Measurements from ENCODE around the gene SUPT5H.

The SUPT5H gene

DNA sequence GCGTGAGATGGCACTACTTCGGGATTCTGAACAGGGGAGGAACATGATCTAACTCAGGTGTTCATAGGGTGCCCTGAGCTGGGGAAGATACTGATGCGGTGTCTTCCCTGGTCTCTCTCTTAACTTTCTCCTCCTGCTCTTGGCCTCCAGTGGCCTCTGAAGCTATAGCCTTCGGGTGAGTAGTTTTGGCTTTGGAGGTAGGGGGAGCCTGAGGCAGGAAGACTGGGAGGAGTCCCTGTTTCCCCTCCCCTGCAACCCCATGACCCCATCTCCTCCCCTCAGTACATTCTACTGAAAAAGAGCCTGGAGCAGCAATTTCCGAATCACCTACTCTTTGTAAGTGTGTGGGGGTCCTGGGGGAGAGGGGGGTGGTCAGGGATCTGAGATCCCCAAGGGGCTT, 73.1 kb downstream of the SUPT5H start:
- no peaks in the 10 kb centered on the region for H3K9me3 Mint-ChIP-seq
- DNase-seq: no peak
- H3K27me3 Mint-ChIP-seq: peaks cover 45% of the 10 kb centered on the region
- H3K27ac Mint-ChIP-seq: no peak overlapping the region
- no peak overlapping the region for H3K4me3 Mint-ChIP-seq
- H3K4me1 Mint-ChIP-seq (ENCODE audit: low read depth): peaks cover 20% of the 10 kb centered on the region
- no peaks in the 10 kb centered on the region for H3K36me3 Mint-ChIP-seq (ENCODE audit: low read depth)

DNA sequence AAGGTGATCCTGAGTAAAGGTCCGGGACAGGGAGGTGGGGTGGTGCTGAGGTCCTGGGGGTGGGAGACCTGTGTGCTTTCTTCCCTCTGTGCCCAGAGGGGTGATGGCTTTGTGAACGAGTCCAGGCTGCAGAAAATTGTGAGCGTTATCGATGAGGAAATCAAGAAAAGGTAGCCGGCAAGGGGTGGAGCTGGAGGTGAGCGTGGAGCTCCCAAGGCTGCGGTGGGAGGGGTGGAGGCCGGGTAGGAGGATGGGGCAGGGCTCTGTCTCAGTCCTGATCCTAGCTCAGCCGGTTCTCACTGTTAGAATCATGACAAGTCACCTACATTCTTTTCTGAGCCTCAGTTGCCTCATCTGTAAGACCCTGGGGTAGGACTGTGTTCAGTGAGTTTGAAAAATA, 73.6 kb downstream of the SUPT5H start:
- Mint-ChIP-seq H3K36me3 (ENCODE audit: low read depth) (no peaks in the 10 kb centered on the region), H3K27ac (no peak overlapping the region), H3K4me1 (ENCODE audit: low read depth) (peaks cover 20% of the 10 kb centered on the region), H3K9me3 (no peaks in the 10 kb centered on the region), H3K27me3 (peaks cover 40% of the 10 kb centered on the region), H3K4me3 (no peak overlapping the region)
- DNase-seq: no peak

DNA sequence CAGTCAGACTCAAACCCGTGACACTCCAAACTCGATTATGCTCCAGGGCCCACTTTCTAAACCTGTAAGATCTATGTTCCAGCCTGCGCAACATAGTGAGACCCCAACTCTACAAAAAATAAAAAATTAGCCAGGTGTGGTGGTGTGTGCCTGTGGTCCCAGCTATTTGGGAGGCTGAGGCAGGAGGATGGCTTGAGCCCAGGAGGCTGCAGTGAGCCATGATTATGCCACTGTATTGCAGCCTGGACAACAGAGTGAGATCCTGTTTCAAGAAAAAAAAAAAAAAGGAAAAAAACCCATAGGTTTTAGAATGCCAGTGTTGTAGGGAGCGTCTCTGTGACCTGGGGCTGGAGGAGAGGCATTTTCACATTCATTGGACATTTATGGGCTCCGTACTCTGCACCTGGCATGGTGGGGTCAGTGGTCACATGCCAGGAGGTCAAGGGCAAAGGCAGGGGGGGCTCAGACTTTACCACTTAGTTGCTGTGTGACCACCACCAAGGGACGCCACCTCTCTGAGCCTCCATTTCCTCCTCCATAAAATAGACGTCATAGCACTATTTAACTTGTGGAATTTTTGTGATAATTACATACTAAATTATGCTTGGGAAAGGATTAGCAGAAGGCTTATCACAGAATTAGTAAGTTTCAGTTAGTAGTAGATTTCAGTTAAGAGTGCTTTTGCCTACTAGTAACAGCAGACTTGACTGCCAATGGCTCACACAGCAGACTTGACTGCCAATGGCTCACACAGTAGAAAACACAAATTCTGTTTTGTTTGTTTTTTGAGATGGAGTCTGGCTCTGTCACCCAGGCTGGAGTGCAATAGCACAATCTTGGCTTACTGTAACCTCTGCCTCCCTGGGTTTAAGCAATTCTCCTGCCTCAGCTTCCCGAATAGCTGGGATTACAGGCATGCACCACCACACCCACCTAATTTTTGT, 75.4 kb downstream of the SUPT5H start:
- Mint-ChIP-seq H3K36me3 (ENCODE audit: low read depth) (peaks cover 2% of the 10 kb centered on the region), H3K27ac (no peak overlapping the region)

DNA sequence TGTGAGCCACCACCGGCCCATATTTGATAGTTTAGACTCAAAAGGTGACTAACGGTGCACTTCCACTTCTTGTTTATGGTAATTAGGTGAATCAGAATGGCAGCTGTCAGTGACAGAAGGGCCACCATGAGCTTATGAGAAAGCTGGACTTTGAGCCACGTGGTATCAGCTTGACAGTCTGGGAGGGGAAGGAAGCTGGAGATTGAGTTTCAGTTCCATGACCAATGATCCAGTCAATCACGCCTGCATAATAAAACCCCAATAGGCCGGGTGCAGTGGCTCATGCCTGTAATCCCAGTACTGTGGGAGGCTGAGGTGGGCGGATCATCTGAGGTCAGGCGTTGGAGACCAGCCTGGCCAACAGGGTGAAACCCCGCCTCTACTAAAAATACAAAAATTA, 79.1 kb downstream of the SUPT5H start:
- no peak for DNase-seq
- no peak overlapping the region for H3K27ac Mint-ChIP-seq
- H3K36me3 Mint-ChIP-seq (ENCODE audit: low read depth): peaks cover 10% of the 10 kb centered on the region
- H3K27me3 Mint-ChIP-seq: no peaks in the 10 kb centered on the region
- peaks cover 12% of the 10 kb centered on the region for H3K4me1 Mint-ChIP-seq (ENCODE audit: low read depth)
- no peaks in the 10 kb centered on the region for H3K9me3 Mint-ChIP-seq
- no peak overlapping the region for H3K4me3 Mint-ChIP-seq

More for the DNA sequence above, 75.4 kb downstream of the SUPT5H start:
- peaks cover 10% of the 10 kb centered on the region for H3K4me1 Mint-ChIP-seq (ENCODE audit: low read depth)
- no peak overlapping the region for H3K4me3 Mint-ChIP-seq
- DNase-seq: no peak
- peaks cover 21% of the 10 kb centered on the region for H3K27me3 Mint-ChIP-seq
- no peaks in the 10 kb centered on the region for H3K9me3 Mint-ChIP-seq

DNA sequence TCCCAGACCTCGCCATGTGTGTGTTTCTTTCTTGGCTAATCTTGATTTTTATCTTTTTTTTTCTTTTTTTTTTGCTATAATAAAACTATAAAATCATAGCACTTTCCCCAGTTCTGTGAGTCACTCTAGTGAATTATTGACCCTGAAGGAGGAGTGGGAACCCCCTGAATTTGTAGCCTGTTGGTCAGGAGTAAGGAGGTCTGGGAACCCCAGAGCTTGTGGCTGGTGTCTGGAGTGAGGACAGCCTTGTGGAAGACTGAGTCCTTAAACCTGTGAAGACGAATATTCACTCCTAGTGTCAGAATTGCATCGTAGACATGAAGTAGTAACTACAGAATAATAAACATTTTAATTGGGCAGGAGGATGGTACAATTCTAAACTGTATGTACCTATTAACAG, 79.8 kb downstream of the SUPT5H start:
- no peak overlapping the region for H3K4me3 Mint-ChIP-seq
- H3K27ac Mint-ChIP-seq: no peak overlapping the region
- H3K27me3 Mint-ChIP-seq: no peaks in the 10 kb centered on the region

More for the DNA sequence above, 79.8 kb downstream of the SUPT5H start:
- no peaks in the 10 kb centered on the region for H3K9me3 Mint-ChIP-seq
- peaks cover 10% of the 10 kb centered on the region for H3K36me3 Mint-ChIP-seq (ENCODE audit: low read depth)
- DNase-seq: no peak
- H3K4me1 Mint-ChIP-seq (ENCODE audit: low read depth): peaks cover 14% of the 10 kb centered on the region

All from activated T-cell treated with anti-CD3 and anti-CD28 coated beads, Interleukin-2, amount 50 U/mL, for 24 hours (primary cell).